Stimulated activated CD4-positive, alpha-beta T cell treated with anti-CD3 and anti-CD28 coated beads, Interleukin-1b, Interleukin-23, amount 100 ng/mL, for 48 hours (primary cell): ENCODE measurements around the gene CHST14.
"Not testable (repeated sequence)": the region's sequence is repeated elsewhere in the genome, so short reads cannot be mapped to it uniquely, and the experiment has no call there.

Experiments used
- DNase-seq: peaks from one replicate; pipeline ENCODE4 v3.0.0-alpha.2; 2020

The CHST14 gene

GRCh38 chr15:40441565-40442531, 28.9 kb upstream of the CHST14 start:
- DNase-seq: no peak

GRCh38 chr15:40443255-40443654, 27.5 kb upstream of the CHST14 start:
- no peak for DNase-seq

DNA sequence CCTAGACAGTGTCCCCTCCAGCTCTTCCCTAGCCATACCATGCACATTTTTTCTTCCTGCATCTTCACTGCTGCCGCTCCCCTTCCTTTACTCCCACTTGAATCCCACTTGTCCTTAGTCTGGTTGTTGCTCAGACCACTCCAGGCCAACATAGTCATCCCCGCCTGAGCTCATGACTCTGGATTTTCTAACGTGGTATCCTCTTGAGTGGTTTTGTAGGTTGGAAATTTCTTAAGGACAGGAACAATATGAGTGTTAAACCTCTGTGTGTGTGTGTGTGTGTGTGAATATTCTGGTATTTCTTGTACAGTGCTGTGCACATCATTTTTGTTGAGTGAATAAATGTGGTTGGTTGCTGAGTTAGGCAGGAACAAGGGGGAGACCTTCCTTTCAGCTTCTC, 26.9 kb upstream of the CHST14 start:
- no peak for DNase-seq

GRCh38 chr15:40444736-40445135, 26.0 kb upstream of the CHST14 start:
- no peak for DNase-seq

GRCh38 chr15:40445421-40445922, 25.3 kb upstream of the CHST14 start:
- DNase-seq: no peak

- no peak for DNase-seq
Observed at GRCh38 chr15:40446144-40446543, 24.6 kb upstream of the CHST14 start.

- DNase-seq: no peak
Observed at GRCh38 chr15:40448354-40448753, 22.4 kb upstream of the CHST14 start.

- no peak for DNase-seq
Observed at GRCh38 chr15:40449275-40449674, 21.5 kb upstream of the CHST14 start.

GRCh38 chr15:40450047-40450446, 20.7 kb upstream of the CHST14 start:
- no peak for DNase-seq

GRCh38 chr15:40451527-40452158, 19.1 kb upstream of the CHST14 start:
- DNase-seq: no peak

DNA sequence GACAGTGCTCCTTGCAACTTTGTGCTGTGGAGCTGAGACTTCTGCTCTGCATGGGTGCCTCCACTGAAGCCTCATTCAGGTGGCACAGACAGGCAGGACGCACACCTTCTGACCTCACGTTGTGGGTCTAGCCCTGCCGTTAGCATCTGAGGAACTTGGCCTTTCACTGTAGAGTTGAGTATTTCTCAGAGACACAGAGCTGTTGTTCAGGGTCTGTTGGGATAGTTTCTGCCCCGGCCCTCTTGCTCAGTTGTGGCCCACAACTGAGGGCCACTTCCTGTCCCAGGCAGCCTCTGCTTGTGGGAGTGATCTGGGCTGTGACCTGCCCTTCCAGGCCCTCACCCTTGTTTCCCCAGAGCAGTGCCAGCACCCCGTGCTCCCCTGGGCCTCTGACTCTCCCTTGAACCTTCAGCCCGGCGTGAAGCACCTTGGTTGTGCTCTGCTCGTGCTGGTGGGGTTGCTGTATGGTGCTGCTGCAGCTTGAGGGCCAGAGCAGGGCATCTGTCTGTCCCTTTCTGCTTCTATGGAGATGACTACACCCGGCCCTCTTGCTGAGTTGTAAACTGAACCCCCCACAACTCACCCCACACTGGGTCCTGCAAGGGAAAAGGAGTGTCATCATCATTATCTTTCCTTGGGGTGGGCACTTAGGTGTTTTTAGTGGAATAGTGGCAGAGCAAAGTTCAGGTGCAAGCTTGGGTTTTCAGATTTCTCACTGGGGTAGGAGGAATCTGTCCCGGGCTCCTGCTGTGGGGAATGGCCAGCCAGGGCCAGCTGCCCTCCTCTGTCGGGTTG, 18.3 kb upstream of the CHST14 start:
- DNase-seq: no peak

DNA sequence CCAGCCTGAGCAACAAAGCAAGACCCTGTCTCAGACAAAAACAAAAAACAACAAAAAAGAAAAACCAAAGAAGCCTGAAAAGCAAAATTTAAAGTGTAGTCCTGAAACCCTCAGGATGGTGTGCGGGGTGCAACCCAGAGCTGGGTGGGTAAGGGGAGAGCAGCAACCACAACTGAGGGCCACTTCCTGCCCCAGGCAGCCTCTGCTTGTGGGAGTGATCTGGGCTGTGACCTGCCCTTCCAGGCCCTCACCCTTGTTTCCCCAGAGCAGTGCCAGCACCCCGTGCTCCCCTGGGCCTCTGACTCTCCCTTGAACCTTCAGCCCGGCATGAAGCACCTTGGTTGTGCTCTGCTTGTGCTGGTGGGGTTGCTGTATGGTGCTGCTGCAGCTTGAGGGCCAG, 16.8 kb upstream of the CHST14 start:
- not testable (repeated sequence) for DNase-seq

DNA sequence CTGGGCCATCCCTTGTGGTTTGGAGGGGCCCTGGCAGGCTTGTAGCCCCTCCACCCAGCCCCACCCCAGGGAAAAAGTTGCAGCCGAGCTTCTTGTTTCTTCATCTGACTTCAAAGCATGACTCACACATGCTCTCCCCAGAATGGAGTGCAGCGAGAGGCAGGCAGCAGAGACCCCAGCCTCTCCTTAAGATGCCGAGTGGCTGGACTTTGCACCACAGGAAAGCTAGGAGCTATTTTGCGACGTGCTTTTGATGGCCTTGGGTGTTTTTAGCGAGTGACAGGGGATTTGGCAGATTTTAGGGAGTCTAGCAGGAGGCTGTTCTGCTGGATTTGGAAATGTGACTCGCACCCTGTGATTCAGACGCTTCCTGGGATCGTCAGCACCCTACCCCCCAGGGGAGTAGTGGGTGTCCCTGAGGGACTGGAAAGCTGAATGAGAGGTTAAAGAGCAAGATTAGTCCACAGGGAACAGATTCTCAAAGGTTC, 15.8 kb upstream of the CHST14 start:
- DNase-seq: no peak

DNA sequence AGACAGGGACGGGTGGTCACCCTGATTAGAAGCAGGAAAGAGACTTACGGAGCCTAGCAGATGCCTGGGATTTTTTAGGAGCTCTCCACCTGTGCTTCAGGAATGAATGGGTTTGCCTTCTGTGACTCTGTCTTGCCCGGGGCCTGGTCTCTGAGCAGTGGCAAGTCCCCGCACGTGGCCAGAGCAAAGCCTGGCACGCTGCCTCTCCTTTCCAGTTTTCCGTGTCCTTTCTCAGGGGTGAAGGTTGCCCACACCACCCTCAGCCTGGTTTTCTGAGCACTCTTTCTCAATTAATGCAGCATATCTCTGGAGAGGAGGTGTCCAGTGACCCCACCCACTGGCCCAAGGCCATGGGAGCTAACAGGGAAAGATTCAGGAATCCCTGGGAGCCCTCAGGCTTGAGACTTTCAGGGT, 14.5 kb upstream of the CHST14 start:
- no peak for DNase-seq

GRCh38 chr15:40456738-40457137, 14.0 kb upstream of the CHST14 start:
- no peak for DNase-seq

- DNase-seq: no peak
Observed at GRCh38 chr15:40458495-40459371, 12.1 kb upstream of the CHST14 start.

- DNase-seq: no peak
Observed at GRCh38 chr15:40459391-40460015, 11.3 kb upstream of the CHST14 start.

- no peak for DNase-seq
Observed at GRCh38 chr15:40460404-40460803, 10.4 kb upstream of the CHST14 start.

- DNase-seq: no peak
Observed at GRCh38 chr15:40461958-40462357, 8.8 kb upstream of the CHST14 start.

DNA sequence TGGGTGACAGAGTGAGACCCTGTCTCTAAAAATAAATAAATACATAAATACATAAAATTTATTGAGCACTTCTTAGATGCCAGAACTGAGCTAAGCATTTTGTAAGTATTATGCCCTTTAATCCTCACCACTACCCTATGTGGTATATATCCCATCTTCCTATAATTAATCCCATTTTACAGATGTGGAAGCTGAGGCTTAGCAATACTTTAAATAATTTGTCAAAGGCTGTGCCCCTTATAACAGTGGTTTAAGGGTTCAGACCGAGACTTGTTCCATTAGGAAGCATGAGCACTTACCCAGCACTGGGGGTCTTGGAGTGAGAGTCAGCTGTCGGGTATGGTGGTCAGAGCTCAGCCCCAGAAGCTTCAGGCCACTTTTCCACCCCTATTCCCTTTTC, 7.5 kb upstream of the CHST14 start:
- DNase-seq: no peak

- DNase-seq: no peak
Observed at GRCh38 chr15:40463886-40464545, 6.8 kb upstream of the CHST14 start.
